ENCODE measurements around the gene SYMPK. TPM values are rescaled to one million over a fixed set of nuclear protein-coding genes. Genes with fewer than 3 reads are reported as not detected.

Gene SYMPK
- total RNA-seq, 1 donor from 2014 or later: 70.0 TPM

DNA sequence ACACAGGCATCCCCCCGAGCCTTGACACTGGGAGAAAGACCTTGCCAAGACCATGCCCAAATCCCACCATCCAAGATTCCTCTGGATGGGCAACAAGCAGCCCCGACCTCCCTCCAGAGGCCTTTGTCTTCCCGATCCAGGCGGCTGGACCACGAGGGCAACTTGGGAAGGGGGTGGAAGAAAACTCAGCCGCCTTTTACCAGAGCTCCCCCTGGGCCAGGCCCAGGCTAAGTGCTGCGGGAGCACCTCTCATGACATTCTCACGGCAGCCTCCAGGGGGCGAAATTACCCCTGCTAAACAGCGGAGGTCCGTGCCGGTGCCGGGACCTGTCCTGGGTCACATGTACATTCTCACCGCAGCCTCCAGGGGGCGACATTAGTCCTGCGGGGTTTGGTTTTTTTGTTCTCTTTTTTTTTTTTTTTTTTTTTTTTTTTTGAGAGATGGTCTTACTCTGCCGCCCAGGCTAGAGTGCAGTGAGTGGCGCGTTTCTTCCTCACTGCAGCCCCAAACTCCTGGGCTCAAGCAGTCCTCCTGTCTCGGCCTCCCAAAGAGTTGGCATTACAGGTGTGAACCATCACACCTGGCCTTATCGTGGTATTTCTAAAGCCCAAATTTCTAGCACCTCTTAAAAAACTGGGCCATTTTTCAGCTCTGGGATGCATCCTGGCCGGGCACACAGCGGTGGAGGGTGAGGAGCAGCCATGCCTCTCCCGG is 45.8 kb downstream of the SYMPK start:
- Histone ChIP-seq H3K9me3 (ENCODE audit: insufficient read depth, low read depth, low read length) (no peaks in the 10 kb centered on the region), H3K9ac (ENCODE audit: low read length) (no peak overlapping the region), H3K27me3 (ENCODE audit: insufficient read depth, low read length) (no peaks in the 10 kb centered on the region), H3K4me2 (ENCODE audit: low read length) (no peak overlapping the region), H3K27ac (ENCODE audit: low read depth, low read length) (no peak overlapping the region), H4K20me1 (ENCODE audit: insufficient read depth, low read length) (peaks cover 12% of the 10 kb centered on the region), H3K36me3 (ENCODE audit: insufficient read depth, low read length) (peaks cover 5% of the 10 kb centered on the region), H2AFZ (ENCODE audit: low read depth, low read length) (no peak overlapping the region), H3K79me2 (ENCODE audit: insufficient read depth, low read length) (no peaks in the 10 kb centered on the region), H3K4me3 (ENCODE audit: insufficient read depth, low read depth, low read length) (no peak overlapping the region), H3K4me1 (ENCODE audit: insufficient read depth, low read length) (peaks cover 8% of the 10 kb centered on the region)
- peak overlapping the region; percentile 34 for H3K27ac Mint-ChIP-seq (ENCODE audit: unreplicated experiment)
- H3K27me3 Mint-ChIP-seq (ENCODE audit: low read depth, unreplicated experiment): no peaks in the 10 kb centered on the region
- H3K4me1 Mint-ChIP-seq (ENCODE audit: low read depth, unreplicated experiment): peaks cover 4% of the 10 kb centered on the region
- DNase-seq (ENCODE audit: low read depth) (peak; percentile 71), FAIRE-seq (peak; percentile 73)
- TF ChIP-seq, protein P1, sequence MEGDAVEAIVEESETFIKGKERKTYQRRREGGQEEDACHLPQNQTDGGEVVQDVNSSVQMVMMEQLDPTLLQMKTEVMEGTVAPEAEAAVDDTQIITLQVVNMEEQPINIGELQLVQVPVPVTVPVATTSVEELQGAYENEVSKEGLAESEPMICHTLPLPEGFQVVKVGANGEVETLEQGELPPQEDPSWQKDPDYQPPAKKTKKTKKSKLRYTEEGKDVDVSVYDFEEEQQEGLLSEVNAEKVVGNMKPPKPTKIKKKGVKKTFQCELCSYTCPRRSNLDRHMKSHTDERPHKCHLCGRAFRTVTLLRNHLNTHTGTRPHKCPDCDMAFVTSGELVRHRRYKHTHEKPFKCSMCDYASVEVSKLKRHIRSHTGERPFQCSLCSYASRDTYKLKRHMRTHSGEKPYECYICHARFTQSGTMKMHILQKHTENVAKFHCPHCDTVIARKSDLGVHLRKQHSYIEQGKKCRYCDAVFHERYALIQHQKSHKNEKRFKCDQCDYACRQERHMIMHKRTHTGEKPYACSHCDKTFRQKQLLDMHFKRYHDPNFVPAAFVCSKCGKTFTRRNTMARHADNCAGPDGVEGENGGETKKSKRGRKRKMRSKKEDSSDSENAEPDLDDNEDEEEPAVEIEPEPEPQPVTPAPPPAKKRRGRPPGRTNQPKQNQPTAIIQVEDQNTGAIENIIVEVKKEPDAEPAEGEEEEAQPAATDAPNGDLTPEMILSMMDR (IDR thresholded peaks at IDR 0.05; ENCODE audit: insufficient read depth, low read depth, low read length): peak; percentile 98
- TF ChIP-seq EZH2 (IDR thresholded peaks at IDR 0.05; ENCODE audit: insufficient read depth, low read length): no peak
- no peaks in the 10 kb centered on the region for H3K9me3 Mint-ChIP-seq (ENCODE audit: unreplicated experiment)
- H3K36me3 Mint-ChIP-seq (ENCODE audit: low read depth, unreplicated experiment): peaks cover 10% of the 10 kb centered on the region
- no peak overlapping the region for H3K4me3 Mint-ChIP-seq (ENCODE audit: unreplicated experiment)

GRCh38 chr19:45816236-45817009 is 46.5 kb downstream of the SYMPK start:
- peaks cover 5% of the 10 kb centered on the region for H3K36me3 ChIP-seq (ENCODE audit: insufficient read depth, low read length)
- no peak overlapping the region for H3K9ac ChIP-seq (ENCODE audit: low read length)
- H3K9me3 ChIP-seq (ENCODE audit: insufficient read depth, low read depth, low read length): no peaks in the 10 kb centered on the region
- no peaks in the 10 kb centered on the region for H3K79me2 ChIP-seq (ENCODE audit: insufficient read depth, low read length)
- Mint-ChIP-seq H3K27ac (ENCODE audit: unreplicated experiment) (no peak overlapping the region), H3K9me3 (ENCODE audit: unreplicated experiment) (no peaks in the 10 kb centered on the region), H3K27me3 (ENCODE audit: low read depth, unreplicated experiment) (no peaks in the 10 kb centered on the region), H3K36me3 (ENCODE audit: low read depth, unreplicated experiment) (peaks cover 9% of the 10 kb centered on the region), H3K4me1 (ENCODE audit: low read depth, unreplicated experiment) (peaks cover 4% of the 10 kb centered on the region), H3K4me3 (ENCODE audit: unreplicated experiment) (peak overlapping the region; percentile 82)
- no peak for TF ChIP-seq EZH2 (IDR thresholded peaks at IDR 0.05; ENCODE audit: insufficient read depth, low read length)
- peaks cover 8% of the 10 kb centered on the region for H3K4me1 ChIP-seq (ENCODE audit: insufficient read depth, low read length)
- peaks cover 12% of the 10 kb centered on the region for H4K20me1 ChIP-seq (ENCODE audit: insufficient read depth, low read length)
- H3K4me2 ChIP-seq (ENCODE audit: low read length): no peak overlapping the region
- DNase-seq (ENCODE audit: low read depth): no peak
- no peak overlapping the region for H3K27ac ChIP-seq (ENCODE audit: low read depth, low read length)
- H3K27me3 ChIP-seq (ENCODE audit: insufficient read depth, low read length): no peaks in the 10 kb centered on the region
- H2AFZ ChIP-seq (ENCODE audit: low read depth, low read length): no peak overlapping the region
- H3K4me3 ChIP-seq (ENCODE audit: insufficient read depth, low read depth, low read length): no peak overlapping the region
- no peak for FAIRE-seq

GRCh38 chr19:45815481-45816216 is 47.3 kb downstream of the SYMPK start:
- DNase-seq (ENCODE audit: low read depth) (no peak), FAIRE-seq (no peak)
- Histone ChIP-seq H3K4me2 (ENCODE audit: low read length) (peak overlapping the region; percentile 55), H3K9ac (ENCODE audit: low read length) (no peak overlapping the region), H3K4me3 (ENCODE audit: insufficient read depth, low read depth, low read length) (no peak overlapping the region), H3K79me2 (ENCODE audit: insufficient read depth, low read length) (no peaks in the 10 kb centered on the region), H3K27ac (ENCODE audit: low read depth, low read length) (no peak overlapping the region), H3K36me3 (ENCODE audit: insufficient read depth, low read length) (peaks cover 4% of the 10 kb centered on the region), H4K20me1 (ENCODE audit: insufficient read depth, low read length) (peaks cover 12% of the 10 kb centered on the region), H3K4me1 (ENCODE audit: insufficient read depth, low read length) (peaks cover 8% of the 10 kb centered on the region), H2AFZ (ENCODE audit: low read depth, low read length) (no peak overlapping the region), H3K27me3 (ENCODE audit: insufficient read depth, low read length) (no peaks in the 10 kb centered on the region), H3K9me3 (ENCODE audit: insufficient read depth, low read depth, low read length) (no peaks in the 10 kb centered on the region)
- no peaks in the 10 kb centered on the region for H3K9me3 Mint-ChIP-seq (ENCODE audit: unreplicated experiment)
- H3K4me1 Mint-ChIP-seq (ENCODE audit: low read depth, unreplicated experiment): peaks cover 4% of the 10 kb centered on the region
- peak overlapping the region; percentile 82 for H3K4me3 Mint-ChIP-seq (ENCODE audit: unreplicated experiment)
- no peak overlapping the region for H3K27ac Mint-ChIP-seq (ENCODE audit: unreplicated experiment)
- H3K27me3 Mint-ChIP-seq (ENCODE audit: low read depth, unreplicated experiment): no peaks in the 10 kb centered on the region
- H3K36me3 Mint-ChIP-seq (ENCODE audit: low read depth, unreplicated experiment): peaks cover 6% of the 10 kb centered on the region
- TF ChIP-seq EZH2 (IDR thresholded peaks at IDR 0.05; ENCODE audit: insufficient read depth, low read length): no peak
- TF ChIP-seq, protein P1 (IDR thresholded peaks at IDR 0.05; ENCODE audit: insufficient read depth, low read depth, low read length): no peak
